Gastrocnemius medialis (tissue), 4 donors: ENCODE measurements around the gene CUL1.

ENCODE experiments used
- POLR2A ChIP-seq, 2 donors: fragments of 450-650 bp; IDR thresholded peaks; one replicate each; pipeline ENCODE4 v1.6.1; 2017; ENCODE audit warnings: antibody characterized with exemption in 2 of 2, mild to moderate bottlenecking in 2 of 2, moderate library complexity in 2 of 2
- TF ChIP-seq, protein P1 (sequence below), 5 experiments: fragments of 450-650 bp in 3 of 5; fragments of 200-600 bp in 2 of 5; sonication (generic) in 2 of 5; IDR thresholded peaks in 4 of 5; conservative IDR thresholded peaks in 1 of 5; 1 replicate in 4 of 5; 2 replicates in 1 of 5; pipeline ENCODE4 v1.5.1; 2016 to 2019; ENCODE audit warnings: antibody characterized with exemption in 5 of 5, mild to moderate bottlenecking in 3 of 5, moderate library complexity in 3 of 5

GRCh38 chr7:148727501-148728278 is 29.0 kb downstream of the CUL1 start:
- TF ChIP-seq, protein P1, sequence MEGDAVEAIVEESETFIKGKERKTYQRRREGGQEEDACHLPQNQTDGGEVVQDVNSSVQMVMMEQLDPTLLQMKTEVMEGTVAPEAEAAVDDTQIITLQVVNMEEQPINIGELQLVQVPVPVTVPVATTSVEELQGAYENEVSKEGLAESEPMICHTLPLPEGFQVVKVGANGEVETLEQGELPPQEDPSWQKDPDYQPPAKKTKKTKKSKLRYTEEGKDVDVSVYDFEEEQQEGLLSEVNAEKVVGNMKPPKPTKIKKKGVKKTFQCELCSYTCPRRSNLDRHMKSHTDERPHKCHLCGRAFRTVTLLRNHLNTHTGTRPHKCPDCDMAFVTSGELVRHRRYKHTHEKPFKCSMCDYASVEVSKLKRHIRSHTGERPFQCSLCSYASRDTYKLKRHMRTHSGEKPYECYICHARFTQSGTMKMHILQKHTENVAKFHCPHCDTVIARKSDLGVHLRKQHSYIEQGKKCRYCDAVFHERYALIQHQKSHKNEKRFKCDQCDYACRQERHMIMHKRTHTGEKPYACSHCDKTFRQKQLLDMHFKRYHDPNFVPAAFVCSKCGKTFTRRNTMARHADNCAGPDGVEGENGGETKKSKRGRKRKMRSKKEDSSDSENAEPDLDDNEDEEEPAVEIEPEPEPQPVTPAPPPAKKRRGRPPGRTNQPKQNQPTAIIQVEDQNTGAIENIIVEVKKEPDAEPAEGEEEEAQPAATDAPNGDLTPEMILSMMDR (IDR thresholded peaks at IDR 0.05 in 4 of 5, conservative IDR thresholded peaks at IDR 0.05 in 1 of 5) = no peak
- no peak for TF ChIP-seq POLR2A (IDR thresholded peaks at IDR 0.05)
